KMS-11 (cell line): ENCODE results near the gene USP17L28.
"Not testable (repeated sequence)": the region's sequence is repeated elsewhere in the genome, so short reads cannot be mapped to it uniquely, and the experiment has no call there.

Source experiments
- H2AFZ ChIP-seq: fragments of 200-600 bp; sonication (generic); 2 replicates; pipeline ENCODE4 v1.6.1; 2016; ENCODE audit warnings: antibody characterized with exemption, mixed run types, low read depth
- H3K27ac ChIP-seq: fragments of 200-600 bp; sonication (generic); 2 replicates; pipeline ENCODE4 v1.6.1; 2016; ENCODE audit warnings: mild to moderate bottlenecking, mixed run types
- H3K27me3 ChIP-seq: fragments of 200-600 bp; sonication (generic); 2 replicates; pipeline ENCODE4 v1.6.1; 2017; ENCODE audit warnings: mild to moderate bottlenecking, low read depth, mixed run types, moderate library complexity; ENCODE audit not compliant: insufficient read depth
- H3K36me3 ChIP-seq: fragments of 200-600 bp; sonication (generic); 2 replicates; pipeline ENCODE4 v1.6.1; 2017; ENCODE audit warnings: mild to moderate bottlenecking, mixed run types; ENCODE audit not compliant: insufficient read depth
- H3K4me1 ChIP-seq: fragments of 200-600 bp; sonication (generic); 2 replicates; pipeline ENCODE4 v1.6.1; 2016; ENCODE audit warnings: mild to moderate bottlenecking, low read depth, mixed run types; ENCODE audit not compliant: poor library complexity, severe bottlenecking
- H3K4me2 ChIP-seq: fragments of 200-600 bp; sonication (generic); 2 replicates; pipeline ENCODE4 v1.7.0; 2016; ENCODE audit warnings: mild to moderate bottlenecking, mixed run types
- H3K4me3 ChIP-seq: fragments of 200-600 bp; sonication (generic); IDR thresholded peaks from 2 replicates; pipeline ENCODE4 v1.6.1; 2017; ENCODE audit warnings: low read depth, low read length, mixed read lengths; ENCODE audit not compliant: insufficient read depth
- H3K79me2 ChIP-seq: fragments of 200-600 bp; sonication (generic); 2 replicates; pipeline ENCODE4 v1.6.1; 2016; ENCODE audit warnings: low read depth, mixed run types; ENCODE audit not compliant: insufficient read depth
- H3K9ac ChIP-seq: fragments of 200-600 bp; sonication (generic); 2 replicates; pipeline ENCODE4 v1.6.1; 2016; ENCODE audit warnings: mild to moderate bottlenecking, mixed run types
- H4K20me1 ChIP-seq: fragments of 200-600 bp; sonication (generic); 2 replicates; pipeline ENCODE4 v1.6.1; 2016; ENCODE audit warnings: mild to moderate bottlenecking, mixed run types; ENCODE audit not compliant: insufficient read depth
- CTCF ChIP-seq: fragments of 200-600 bp; sonication (generic); conservative IDR thresholded peaks from 2 replicates; pipeline ENCODE4 v1.6.1; 2017; ENCODE audit warnings: low read depth, mild to moderate bottlenecking, antibody characterized with exemption, low read length, moderate library complexity, mixed read lengths

Gene USP17L28

GRCh38 chr4:9379881-9380280 lies 31.2 kb downstream of the USP17L28 start:
- H3K4me3 ChIP-seq, H4K20me1 ChIP-seq, H3K4me1 ChIP-seq, H3K27me3 ChIP-seq, H2AFZ ChIP-seq, H3K79me2 ChIP-seq, H3K4me2 ChIP-seq, H3K27ac ChIP-seq, H3K36me3 ChIP-seq, H3K9ac ChIP-seq: not testable (repeated sequence)

- not testable (repeated sequence) for H3K79me2 ChIP-seq, H4K20me1 ChIP-seq, H3K4me3 ChIP-seq, H2AFZ ChIP-seq, H3K9ac ChIP-seq, H3K36me3 ChIP-seq, H3K4me2 ChIP-seq, H3K27me3 ChIP-seq, H3K4me1 ChIP-seq, H3K27ac ChIP-seq
- peak; percentile 37 for TF ChIP-seq CTCF
Measured at GRCh38 chr4:9381012-9381534, 32.4 kb downstream of the USP17L28 start.

GRCh38 chr4:9384126-9384525 lies 35.4 kb downstream of the USP17L28 start:
- no peaks in the 10 kb centered on the region for H4K20me1 ChIP-seq
- no peak overlapping the region for H3K4me3 ChIP-seq
- no peaks in the 10 kb centered on the region for H3K79me2 ChIP-seq

DNA sequence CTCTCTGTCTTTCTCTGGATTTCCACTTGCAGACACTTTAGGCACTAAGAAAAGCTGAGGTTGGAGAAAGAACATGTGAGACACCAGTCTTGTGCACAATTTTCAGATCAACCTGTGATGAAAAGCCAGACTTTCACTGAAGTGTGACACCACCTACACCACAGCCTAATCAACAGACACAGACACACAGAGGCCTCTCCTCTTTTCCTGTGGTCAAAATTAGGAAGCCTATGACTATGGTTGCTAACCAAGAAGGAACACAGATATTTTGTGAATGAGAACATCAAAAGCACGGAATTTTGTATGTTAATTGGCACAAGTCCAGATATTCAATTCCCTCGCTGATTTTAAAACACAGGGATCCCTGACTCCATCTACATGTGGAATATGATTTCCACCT lies 40.3 kb downstream of the USP17L28 start:
- not testable (repeated sequence) for H3K4me3 ChIP-seq, H3K4me2 ChIP-seq, H4K20me1 ChIP-seq, H2AFZ ChIP-seq, H3K36me3 ChIP-seq, H3K27me3 ChIP-seq, H3K9ac ChIP-seq, H3K27ac ChIP-seq, H3K4me1 ChIP-seq, H3K79me2 ChIP-seq

More at GRCh38 chr4:9384126-9384525, 35.4 kb downstream of the USP17L28 start:
- Histone ChIP-seq H2AFZ (no peak overlapping the region), H3K27me3 (no peaks in the 10 kb centered on the region), H3K4me1 (no peaks in the 10 kb centered on the region), H3K4me2 (no peak overlapping the region), H3K36me3 (no peaks in the 10 kb centered on the region), H3K9ac (no peak overlapping the region), H3K27ac (no peak overlapping the region)
- TF ChIP-seq CTCF = no peak
